ENCODE data around the gene CD300H. TPM values are rescaled to one million over a fixed set of nuclear protein-coding genes. Genes with fewer than 3 reads are reported as not detected.

The CD300H gene
- total RNA-seq, 1 donor from 2014 or later, result not detected

DNA sequence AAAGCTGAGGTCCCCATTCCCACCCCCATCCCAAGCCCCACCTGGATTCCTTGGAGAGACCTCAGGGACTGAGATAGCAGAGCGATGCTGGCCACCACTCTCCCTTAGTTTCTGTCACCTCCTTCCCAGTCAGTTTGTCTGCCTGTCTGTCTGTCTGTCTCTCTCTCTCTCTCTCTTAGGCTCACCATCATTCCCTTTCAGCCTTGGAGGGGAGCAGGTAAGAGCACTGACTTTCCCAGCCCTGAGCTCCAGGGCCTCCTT lies 41.9 kb downstream of the CD300H start:
- H3K4me1 ChIP-seq (ENCODE audit: insufficient read depth, low read length), result no peaks in the 10 kb centered on the region
- TF ChIP-seq CTCF (IDR thresholded peaks at IDR 0.05; ENCODE audit: insufficient read depth, low read depth, low read length) (no peak), EZH2 (IDR thresholded peaks at IDR 0.05; ENCODE audit: insufficient read depth, low read length) (no peak)
- no peak overlapping the region for H3K4me3 Mint-ChIP-seq (ENCODE audit: unreplicated experiment)
- no peak overlapping the region for H2AFZ ChIP-seq (ENCODE audit: low read depth, low read length)
- no peaks in the 10 kb centered on the region for H3K79me2 ChIP-seq (ENCODE audit: insufficient read depth, low read length)
- no peak overlapping the region for H3K27ac Mint-ChIP-seq (ENCODE audit: unreplicated experiment)
- peaks cover 3% of the 10 kb centered on the region for H3K9me3 ChIP-seq (ENCODE audit: insufficient read depth, low read depth, low read length)
- H4K20me1 ChIP-seq (ENCODE audit: insufficient read depth, low read length), result no peaks in the 10 kb centered on the region
- no peak overlapping the region for H3K27ac ChIP-seq (ENCODE audit: low read depth, low read length)
- no peak for DNase-seq (ENCODE audit: low read depth)
- no peaks in the 10 kb centered on the region for H3K27me3 ChIP-seq (ENCODE audit: insufficient read depth, low read length)
- H3K4me3 ChIP-seq (ENCODE audit: insufficient read depth, low read depth, low read length), result no peak overlapping the region
- H3K36me3 ChIP-seq (ENCODE audit: insufficient read depth, low read length), result no peaks in the 10 kb centered on the region
- H3K36me3 Mint-ChIP-seq (ENCODE audit: low read depth, unreplicated experiment), result no peaks in the 10 kb centered on the region
- no peak for FAIRE-seq
- H3K4me1 Mint-ChIP-seq (ENCODE audit: low read depth, unreplicated experiment), result no peaks in the 10 kb centered on the region
- H3K4me2 ChIP-seq (ENCODE audit: low read length), result no peak overlapping the region
- H3K27me3 Mint-ChIP-seq (ENCODE audit: low read depth, unreplicated experiment), result peaks cover 77% of the 10 kb centered on the region
- H3K9ac ChIP-seq (ENCODE audit: low read length), result no peak overlapping the region
- H3K9me3 Mint-ChIP-seq (ENCODE audit: unreplicated experiment), result peaks cover 8% of the 10 kb centered on the region

DNA sequence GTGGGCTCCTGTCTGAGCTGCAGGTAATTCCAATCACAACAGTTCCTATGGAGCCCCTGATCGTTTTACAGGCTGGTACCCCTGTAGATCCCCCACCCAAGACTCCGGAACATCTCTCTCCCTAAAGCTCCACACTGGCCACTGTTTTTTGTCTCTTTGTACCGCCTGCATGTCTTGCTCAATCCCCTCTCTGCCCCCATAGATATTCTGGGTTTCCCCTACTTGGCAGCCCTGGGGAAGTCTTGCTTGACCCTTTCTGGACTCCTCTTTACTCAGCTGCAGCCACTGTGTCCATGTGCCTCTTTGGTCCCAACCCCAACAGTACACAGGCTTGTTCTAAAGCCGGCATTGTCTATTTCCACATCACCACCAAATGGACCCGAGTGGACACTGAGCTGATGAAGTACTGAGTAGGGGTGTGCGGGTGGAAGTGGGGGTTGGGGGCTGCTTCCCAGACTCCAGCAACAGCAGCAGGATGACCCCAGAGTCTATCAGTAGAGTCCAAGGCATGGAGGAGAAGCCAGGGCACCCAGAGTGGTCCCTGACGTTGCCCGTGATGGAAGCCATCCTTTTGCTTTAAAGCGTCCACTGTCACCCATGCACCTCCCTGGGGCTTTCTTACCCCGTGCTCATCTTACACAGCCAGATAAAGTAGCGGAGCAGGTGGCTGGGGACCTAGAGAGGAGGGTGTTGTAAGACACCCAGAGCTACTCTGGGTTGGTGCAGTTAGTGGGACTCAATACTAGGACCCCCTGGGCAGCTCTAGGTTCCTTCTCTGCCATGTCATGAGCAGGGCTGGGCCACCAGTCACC lies 42.5 kb downstream of the CD300H start:
- Mint-ChIP-seq H3K27ac (ENCODE audit: unreplicated experiment) (no peak overlapping the region), H3K9me3 (ENCODE audit: unreplicated experiment) (peaks cover 10% of the 10 kb centered on the region), H3K36me3 (ENCODE audit: low read depth, unreplicated experiment) (no peaks in the 10 kb centered on the region), H3K27me3 (ENCODE audit: low read depth, unreplicated experiment) (peaks cover 72% of the 10 kb centered on the region), H3K4me3 (ENCODE audit: unreplicated experiment) (no peak overlapping the region), H3K4me1 (ENCODE audit: low read depth, unreplicated experiment) (no peaks in the 10 kb centered on the region)
- Histone ChIP-seq H3K27ac (ENCODE audit: low read depth, low read length) (no peak overlapping the region), H3K4me1 (ENCODE audit: insufficient read depth, low read length) (no peaks in the 10 kb centered on the region), H3K79me2 (ENCODE audit: insufficient read depth, low read length) (no peaks in the 10 kb centered on the region), H3K4me2 (ENCODE audit: low read length) (no peak overlapping the region), H3K4me3 (ENCODE audit: insufficient read depth, low read depth, low read length) (no peak overlapping the region), H3K9me3 (ENCODE audit: insufficient read depth, low read depth, low read length) (peaks cover 3% of the 10 kb centered on the region), H2AFZ (ENCODE audit: low read depth, low read length) (no peak overlapping the region), H3K27me3 (ENCODE audit: insufficient read depth, low read length) (no peaks in the 10 kb centered on the region), H4K20me1 (ENCODE audit: insufficient read depth, low read length) (no peaks in the 10 kb centered on the region), H3K36me3 (ENCODE audit: insufficient read depth, low read length) (no peaks in the 10 kb centered on the region), H3K9ac (ENCODE audit: low read length) (no peak overlapping the region)
- no peak for TF ChIP-seq CTCF (IDR thresholded peaks at IDR 0.05; ENCODE audit: insufficient read depth, low read depth, low read length)
- no peak for TF ChIP-seq EZH2 (IDR thresholded peaks at IDR 0.05; ENCODE audit: insufficient read depth, low read length)
- FAIRE-seq (no peak), DNase-seq (ENCODE audit: low read depth) (no peak)

- no peak overlapping the region for H3K4me3 ChIP-seq (ENCODE audit: insufficient read depth, low read depth, low read length)
- no peak overlapping the region for H3K4me2 ChIP-seq (ENCODE audit: low read length)
- no peak overlapping the region for H2AFZ ChIP-seq (ENCODE audit: low read depth, low read length)
- no peaks in the 10 kb centered on the region for H3K79me2 ChIP-seq (ENCODE audit: insufficient read depth, low read length)
- peaks cover 3% of the 10 kb centered on the region for H3K9me3 ChIP-seq (ENCODE audit: insufficient read depth, low read depth, low read length)
- H4K20me1 ChIP-seq (ENCODE audit: insufficient read depth, low read length), result no peaks in the 10 kb centered on the region
- Mint-ChIP-seq H3K27ac (ENCODE audit: unreplicated experiment) (no peak overlapping the region), H3K4me3 (ENCODE audit: unreplicated experiment) (no peak overlapping the region), H3K36me3 (ENCODE audit: low read depth, unreplicated experiment) (no peaks in the 10 kb centered on the region), H3K9me3 (ENCODE audit: unreplicated experiment) (peaks cover 10% of the 10 kb centered on the region), H3K4me1 (ENCODE audit: low read depth, unreplicated experiment) (no peaks in the 10 kb centered on the region), H3K27me3 (ENCODE audit: low read depth, unreplicated experiment) (peaks cover 59% of the 10 kb centered on the region)
- no peak overlapping the region for H3K27ac ChIP-seq (ENCODE audit: low read depth, low read length)
- no peak overlapping the region for H3K9ac ChIP-seq (ENCODE audit: low read length)
- FAIRE-seq (no peak), DNase-seq (ENCODE audit: low read depth) (no peak)
- no peaks in the 10 kb centered on the region for H3K4me1 ChIP-seq (ENCODE audit: insufficient read depth, low read length)
- H3K27me3 ChIP-seq (ENCODE audit: insufficient read depth, low read length), result no peaks in the 10 kb centered on the region
- no peak for TF ChIP-seq EZH2 (IDR thresholded peaks at IDR 0.05; ENCODE audit: insufficient read depth, low read length)
- TF ChIP-seq CTCF (IDR thresholded peaks at IDR 0.05; ENCODE audit: insufficient read depth, low read depth, low read length), result no peak
- H3K36me3 ChIP-seq (ENCODE audit: insufficient read depth, low read length), result no peaks in the 10 kb centered on the region
Measured at GRCh38 chr17:74523308-74523707, 44.0 kb downstream of the CD300H start.
